ENCODE results near the gene NF1. TPM values are rescaled to one million over a fixed set of nuclear protein-coding genes. Genes with fewer than 3 reads are reported as not detected.

The NF1 gene
- total RNA-seq, 4 donors from 2014 or later, result 23.6 to 47.3 (median 32.0) TPM

DNA sequence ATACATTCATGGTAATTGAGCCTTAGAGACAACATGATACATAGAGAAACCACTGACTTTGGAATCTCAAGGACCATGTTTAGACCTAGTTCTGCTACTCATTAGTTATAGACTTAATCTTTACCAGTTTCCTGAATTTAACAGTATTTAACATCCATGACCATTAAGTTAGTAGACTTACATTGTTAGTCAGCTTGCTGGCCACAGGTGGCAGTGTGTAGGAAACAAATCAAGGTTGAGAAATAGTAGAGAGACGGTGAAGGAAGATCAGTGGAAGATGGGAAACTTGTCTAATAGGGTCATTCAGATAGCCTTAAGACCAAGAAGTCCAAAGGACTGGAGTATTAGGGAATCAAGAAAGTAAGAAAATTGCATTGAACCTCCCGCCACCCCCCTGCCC is 171.3 kb downstream of the NF1 start:
- no peak overlapping the region for H3K27ac ChIP-seq
- in situ Hi-C loops (cut with MboI; ENCODE audit: low sequenced_read_pairs in 4 of 4) (no loop called here), intact Hi-C loops (cut with DNase I; ENCODE audit: low total_unique reads) (no loop called here)
- peaks cover 0 to 16% of the 10 kb centered on the region in 2 donors for H3K36me3 ChIP-seq
- no peak for ATAC-seq
- TF ChIP-seq POLR2A (IDR thresholded peaks at IDR 0.05), result no peak
- TF ChIP-seq, protein P1, sequence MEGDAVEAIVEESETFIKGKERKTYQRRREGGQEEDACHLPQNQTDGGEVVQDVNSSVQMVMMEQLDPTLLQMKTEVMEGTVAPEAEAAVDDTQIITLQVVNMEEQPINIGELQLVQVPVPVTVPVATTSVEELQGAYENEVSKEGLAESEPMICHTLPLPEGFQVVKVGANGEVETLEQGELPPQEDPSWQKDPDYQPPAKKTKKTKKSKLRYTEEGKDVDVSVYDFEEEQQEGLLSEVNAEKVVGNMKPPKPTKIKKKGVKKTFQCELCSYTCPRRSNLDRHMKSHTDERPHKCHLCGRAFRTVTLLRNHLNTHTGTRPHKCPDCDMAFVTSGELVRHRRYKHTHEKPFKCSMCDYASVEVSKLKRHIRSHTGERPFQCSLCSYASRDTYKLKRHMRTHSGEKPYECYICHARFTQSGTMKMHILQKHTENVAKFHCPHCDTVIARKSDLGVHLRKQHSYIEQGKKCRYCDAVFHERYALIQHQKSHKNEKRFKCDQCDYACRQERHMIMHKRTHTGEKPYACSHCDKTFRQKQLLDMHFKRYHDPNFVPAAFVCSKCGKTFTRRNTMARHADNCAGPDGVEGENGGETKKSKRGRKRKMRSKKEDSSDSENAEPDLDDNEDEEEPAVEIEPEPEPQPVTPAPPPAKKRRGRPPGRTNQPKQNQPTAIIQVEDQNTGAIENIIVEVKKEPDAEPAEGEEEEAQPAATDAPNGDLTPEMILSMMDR (IDR thresholded peaks at IDR 0.05 in 4 of 5, conservative IDR thresholded peaks at IDR 0.05 in 1 of 5), result no peak
- no peak for DNase-seq
- peaks cover 0 to 10% of the 10 kb centered on the region in 2 donors for H3K4me1 ChIP-seq
- no peaks in the 10 kb centered on the region for H3K9me3 ChIP-seq
- H3K27me3 ChIP-seq, result no peaks in the 10 kb centered on the region
- no peak overlapping the region for H3K4me3 ChIP-seq

DNA sequence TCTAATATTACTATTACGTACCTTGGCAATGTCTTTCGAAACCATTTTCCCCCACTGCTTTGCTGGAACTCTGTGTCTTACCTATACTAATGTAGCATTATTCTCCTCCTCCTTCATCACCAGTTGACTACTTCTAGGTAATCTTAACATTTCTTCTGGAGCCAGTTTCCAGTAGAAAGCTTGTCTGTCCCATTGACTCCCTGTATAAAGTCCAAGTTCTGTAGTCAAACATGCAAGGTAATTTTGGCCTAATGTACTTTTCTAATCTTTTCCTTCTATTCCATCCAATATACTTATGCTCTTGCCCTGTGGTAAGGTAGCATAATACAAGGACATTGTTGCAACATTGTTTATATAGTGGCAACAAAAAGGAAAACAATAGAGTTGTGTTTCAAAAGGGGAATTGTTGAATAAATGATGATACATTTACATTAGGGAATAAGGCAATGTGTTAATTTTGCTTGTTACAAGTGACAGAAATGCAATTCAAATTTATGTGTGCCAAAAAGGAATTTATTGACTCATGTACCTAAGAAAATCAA is 174.3 kb downstream of the NF1 start:
- in situ Hi-C loops (cut with MboI; ENCODE audit: low sequenced_read_pairs in 4 of 4), result no loop called here
- TF ChIP-seq, protein P1 (IDR thresholded peaks at IDR 0.05 in 4 of 5, conservative IDR thresholded peaks at IDR 0.05 in 1 of 5), result no peak
- TF ChIP-seq POLR2A (IDR thresholded peaks at IDR 0.05), result no peak
- no peak overlapping the region for H3K27ac ChIP-seq
- ATAC-seq (no peak), DNase-seq (no peak)
- no peaks in the 10 kb centered on the region for H3K27me3 ChIP-seq
- no peak overlapping the region for H3K4me3 ChIP-seq
- peaks cover 0 to 10% of the 10 kb centered on the region in 2 donors for H3K4me1 ChIP-seq
- intact Hi-C loops (cut with DNase I; ENCODE audit: low total_unique reads), result no loop called here
- peaks cover 0 to 16% of the 10 kb centered on the region in 2 donors for H3K36me3 ChIP-seq
- H3K9me3 ChIP-seq, result no peaks in the 10 kb centered on the region

DNA sequence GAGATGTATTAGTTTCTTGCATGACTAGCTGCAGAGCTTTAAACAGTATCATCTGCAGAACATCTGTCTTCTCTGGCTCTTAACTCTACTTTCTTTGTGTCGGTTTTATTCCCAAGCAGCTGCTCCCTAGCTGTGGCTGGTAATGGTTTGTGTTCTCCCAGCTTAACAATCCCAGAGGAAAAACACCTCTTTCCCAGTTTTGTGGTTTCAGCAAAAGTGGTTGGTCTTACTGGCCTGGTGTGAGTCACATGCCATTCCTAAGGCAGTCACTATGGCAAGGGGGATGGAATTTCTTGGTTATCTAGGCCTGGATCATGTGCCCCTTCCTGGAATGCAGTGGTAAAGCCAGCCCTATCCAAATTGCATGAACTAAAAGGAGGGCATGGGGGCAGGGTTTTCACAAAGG is 174.8 kb downstream of the NF1 start:
- in situ Hi-C loops (cut with MboI; ENCODE audit: low sequenced_read_pairs in 4 of 4), result no loop called here

DNA sequence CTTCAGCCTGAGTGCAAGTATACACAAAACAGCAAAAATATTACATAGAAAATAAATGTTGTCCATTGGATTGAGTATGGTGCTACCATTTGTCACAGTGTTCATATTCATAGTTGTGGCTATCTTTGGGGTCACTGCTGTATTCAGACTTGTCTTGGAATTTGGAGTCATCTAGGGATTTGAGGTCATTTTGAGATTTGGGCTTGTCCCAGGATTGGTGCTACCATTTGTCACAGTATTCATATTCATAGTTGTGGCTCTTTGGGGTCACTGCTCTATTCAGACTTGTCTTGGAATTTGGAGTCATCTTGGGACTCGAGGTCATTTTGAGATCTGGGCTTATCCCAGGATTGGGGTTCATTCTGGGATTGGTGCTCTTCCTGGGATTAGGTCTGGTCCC is 177.5 kb downstream of the NF1 start:
- TF ChIP-seq, protein P1 (IDR thresholded peaks at IDR 0.05 in 4 of 5, conservative IDR thresholded peaks at IDR 0.05 in 1 of 5), result no peak
- no peak for TF ChIP-seq POLR2A (IDR thresholded peaks at IDR 0.05)
- Histone ChIP-seq H3K27me3 (no peaks in the 10 kb centered on the region), H3K4me3 (no peak overlapping the region), H3K27ac (no peak overlapping the region), H3K36me3 (no peaks in the 10 kb centered on the region), H3K4me1 (peaks cover 2 to 10% of the 10 kb centered on the region in 2 donors), H3K9me3 (no peaks in the 10 kb centered on the region)
- ATAC-seq, result no peak
- intact Hi-C loops (cut with DNase I; ENCODE audit: low total_unique reads), result no loop called here
- no peak for DNase-seq
- in situ Hi-C loops (cut with MboI; ENCODE audit: low sequenced_read_pairs in 4 of 4), result no loop called here

More for the DNA sequence above, 174.8 kb downstream of the NF1 start:
- Histone ChIP-seq H3K9me3 (no peaks in the 10 kb centered on the region), H3K36me3 (peaks cover 0 to 16% of the 10 kb centered on the region in 2 donors), H3K27ac (peak overlapping the region in 1 of 4 donors; percentile 4), H3K27me3 (no peaks in the 10 kb centered on the region), H3K4me3 (no peak overlapping the region), H3K4me1 (peaks cover 2 to 10% of the 10 kb centered on the region in 2 donors)
- intact Hi-C loops (cut with DNase I; ENCODE audit: low total_unique reads), result no loop called here
- DNase-seq (no peak), ATAC-seq (peak in 1 of 2 donors; percentile 46)
- TF ChIP-seq, protein P1 (IDR thresholded peaks at IDR 0.05 in 4 of 5, conservative IDR thresholded peaks at IDR 0.05 in 1 of 5), result no peak
- no peak for TF ChIP-seq POLR2A (IDR thresholded peaks at IDR 0.05)

DNA sequence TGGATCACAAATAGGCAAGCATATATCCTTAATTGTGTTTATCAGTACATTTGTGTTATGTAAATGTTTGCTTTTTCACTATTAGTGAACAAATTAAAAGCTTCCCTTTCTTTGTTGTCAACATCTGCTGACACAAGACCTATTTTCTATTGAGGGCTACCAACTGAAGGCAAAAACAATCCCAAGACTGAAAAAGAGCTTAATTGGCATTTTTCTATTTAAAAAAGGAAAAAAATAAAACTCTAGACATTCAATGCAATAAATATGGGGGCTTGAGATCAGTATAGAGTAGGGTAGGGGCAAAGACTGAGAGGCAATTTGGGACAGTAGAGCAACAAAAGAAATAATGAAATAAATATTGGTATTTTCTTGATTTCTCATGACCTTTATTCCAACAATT is 178.0 kb downstream of the NF1 start:
- Histone ChIP-seq H3K36me3 (no peaks in the 10 kb centered on the region), H3K4me1 (peaks cover 2 to 10% of the 10 kb centered on the region in 2 donors), H3K4me3 (no peak overlapping the region), H3K27me3 (no peaks in the 10 kb centered on the region), H3K27ac (no peak overlapping the region), H3K9me3 (no peaks in the 10 kb centered on the region)
- intact Hi-C loops (cut with DNase I; ENCODE audit: low total_unique reads) (no loop called here), in situ Hi-C loops (cut with MboI; ENCODE audit: low sequenced_read_pairs in 4 of 4) (no loop called here)
- ATAC-seq (no peak), DNase-seq (no peak)
- TF ChIP-seq, protein P1 (IDR thresholded peaks at IDR 0.05 in 4 of 5, conservative IDR thresholded peaks at IDR 0.05 in 1 of 5), result no peak
- no peak for TF ChIP-seq POLR2A (IDR thresholded peaks at IDR 0.05)
